Neuronal stem cell (in vitro differentiated cells): Measurements from ENCODE around the gene RBM19. TPM values are rescaled to one million over a fixed set of nuclear protein-coding genes. Genes with fewer than 3 reads are reported as not detected.

Source experiments
- DNase-seq: peaks from one replicate; pipeline ENCODE4 v3.0.0-alpha.2; 2013; ENCODE audit warnings: low spot score
- H2AFZ ChIP-seq: one replicate; pipeline ENCODE4 v1.6.1; 2013; ENCODE audit warnings: mild to moderate bottlenecking, low read length, inconsistent platforms
- H2AK5ac ChIP-seq: 2 replicates; pipeline ENCODE4 v1.6.1; 2013; ENCODE audit warnings: low read depth, mild to moderate bottlenecking, inconsistent platforms, low read length, moderate library complexity, mixed read lengths
- H2BK120ac ChIP-seq: 2 replicates; pipeline ENCODE4 v1.6.1; 2013; ENCODE audit warnings: low read depth, mild to moderate bottlenecking, inconsistent platforms, low read length, moderate library complexity, mixed read lengths
- H2BK12ac ChIP-seq: one replicate; pipeline ENCODE4 v1.6.1; 2013; ENCODE audit warnings: low read length, inconsistent platforms
- H2BK15ac ChIP-seq: 2 replicates; pipeline ENCODE4 v1.6.1; 2013; ENCODE audit warnings: mild to moderate bottlenecking, low read length, inconsistent platforms, mixed read lengths
- H2BK5ac ChIP-seq: one replicate; pipeline ENCODE4 v1.6.1; 2013; ENCODE audit warnings: inconsistent platforms, mild to moderate bottlenecking, low read length, moderate library complexity
- H3K14ac ChIP-seq: one replicate; pipeline ENCODE4 v1.6.1; 2013; ENCODE audit warnings: low read length, inconsistent platforms
- H3K18ac ChIP-seq: 2 replicates; pipeline ENCODE4 v1.6.1; 2013; ENCODE audit warnings: low read length, inconsistent platforms
- H3K23ac ChIP-seq: 2 replicates; pipeline ENCODE4 v1.6.1; 2013; ENCODE audit warnings: low read depth, mild to moderate bottlenecking, mixed read lengths, low read length, inconsistent platforms; ENCODE audit not compliant: poor library complexity
- H3K27ac ChIP-seq: replicated peaks from 3 replicates; pipeline ENCODE4 v1.5.1; 2013; ENCODE audit warnings: low read length, inconsistent platforms
- H3K27me3 ChIP-seq, 3 experiments: 2 replicates each; pipeline ENCODE4 v1.6.1; 2013; ENCODE audit warnings: low read length in 3 of 3, mild to moderate bottlenecking in 2 of 3, inconsistent platforms in 1 of 3, low read depth in 1 of 3, mixed read lengths in 1 of 3, moderate library complexity in 1 of 3; ENCODE audit not compliant: control insufficient read depth in 3 of 3, insufficient read depth in 3 of 3
- H3K36me3 ChIP-seq, 2 donors: replicated peaks in 1 of 2; 2 replicates each; pipeline ENCODE4 v1.6.1; 2013; ENCODE audit warnings: low read length in 2 of 2; ENCODE audit not compliant: control insufficient read depth in 2 of 2, insufficient read depth in 2 of 2
- H3K4ac ChIP-seq: 2 replicates; pipeline ENCODE4 v1.6.1; 2013; ENCODE audit warnings: inconsistent platforms, mild to moderate bottlenecking, low read length, moderate library complexity
- H3K4me1 ChIP-seq, 2 donors: 1 replicate in 1 of 2; 2 replicates in 1 of 2; pipeline ENCODE4 v1.6.1; 2013; ENCODE audit warnings: low read length in 2 of 2, low read depth in 1 of 2; ENCODE audit not compliant: control insufficient read depth in 2 of 2, insufficient read depth in 1 of 2
- H3K4me2 ChIP-seq: one replicate; pipeline ENCODE4 v1.6.1; 2013; ENCODE audit warnings: mild to moderate bottlenecking, low read length, inconsistent platforms; ENCODE audit not compliant: insufficient read depth, poor library complexity, severe bottlenecking
- H3K4me3 ChIP-seq, 2 donors: 2 replicates each; pipeline ENCODE4 v1.5.1; 2013; ENCODE audit warnings: low read length in 2 of 2, mild to moderate bottlenecking in 2 of 2, inconsistent platforms in 1 of 2, moderate library complexity in 1 of 2
- H3K79me1 ChIP-seq: one replicate; pipeline ENCODE4 v1.6.1; 2013; ENCODE audit warnings: low read depth, mild to moderate bottlenecking, inconsistent platforms, low read length, moderate library complexity
- H3K9ac ChIP-seq: one replicate; pipeline ENCODE4 v1.6.1; 2013; ENCODE audit warnings: mild to moderate bottlenecking, low read depth, low read length, inconsistent platforms; ENCODE audit not compliant: poor library complexity
- H3K9me3 ChIP-seq, 2 donors: replicated peaks in 1 of 2; 2 replicates each; pipeline versions ENCODE3 to v1.6.1; 2013; ENCODE audit warnings: low read length in 2 of 2, mild to moderate bottlenecking in 2 of 2, inconsistent platforms in 1 of 2, low read depth in 1 of 2, mixed read lengths in 1 of 2, moderate library complexity in 1 of 2; ENCODE audit not compliant: control insufficient read depth in 2 of 2, insufficient read depth in 1 of 2
- H4K8ac ChIP-seq: one replicate; pipeline ENCODE4 v1.6.1; 2013; ENCODE audit warnings: low read depth, mild to moderate bottlenecking, inconsistent platforms, low read length, moderate library complexity
- H4K91ac ChIP-seq: one replicate; pipeline ENCODE4 v1.6.1; 2013; ENCODE audit warnings: low read length, low read depth, mild to moderate bottlenecking, inconsistent platforms; ENCODE audit not compliant: poor library complexity
- WGBS, 2 donors: extraction: QIAGEN DNeasy Blood & Tissue Kit; methylation state at CpG; one replicate each; pipeline ENCODE4 v1.1.7; 2013; ENCODE audit warnings: missing lambda C conversion rate in 2 of 2, mixed read lengths in 1 of 2; ENCODE audit not compliant: insufficient read length in 2 of 2, insufficient replicate concordance in 1 of 2; ENCODE audit errors: extremely low coverage in 2 of 2; 5-methylcytosine and 5-hydroxymethylcytosine counted together
- polyA plus RNA-seq, 2 experiments: library from polyadenylated mRNA; stranded (reverse); fragments of 200-250 nt; gene quantifications; one replicate each; pipeline ENCODE4 v1.2.3, GENCODE V29; 2013

The RBM19 gene
- polyA plus RNA-seq (2013, experiment 1 of 2): 11.9 TPM
- 11.5 TPM for polyA plus RNA-seq (2013, experiment 2 of 2)

GRCh38 chr12:113965951-113966797, at the start of gene RBM19:
TSS of gene RBM19 (minus strand) at chr12:113966325. CDS start at chr12:113966227, 98 bp downstream.
- Histone ChIP-seq H3K9me3 (peaks cover 0 to 2% of the 10 kb centered on the region in 2 donors), H3K36me3 (peaks cover 8 to 14% of the 10 kb centered on the region in 2 donors), H3K14ac (no peak within 1 kb of the TSS), H4K91ac (no peak within 1 kb of the TSS), H3K4ac (no peak within 1 kb of the TSS), H3K9ac (peak within 1 kb of the TSS; percentile 61), H2BK120ac (no peak within 1 kb of the TSS), H2AFZ (peak within 1 kb of the TSS; percentile 94), H2AK5ac (no peak within 1 kb of the TSS), H3K4me3 (peak within 1 kb of the TSS; percentile 78 to 89), H3K27me3 (peaks cover 0 to 25% (median 2%) of the 10 kb centered on the region in 3 experiments), H3K18ac (no peak within 1 kb of the TSS), H2BK5ac (no peak within 1 kb of the TSS), H3K23ac (peak within 1 kb of the TSS; percentile 37), H3K27ac (no peak within 1 kb of the TSS), H4K8ac (peak within 1 kb of the TSS; percentile 29), H2BK15ac (no peak within 1 kb of the TSS), H2BK12ac (no peak within 1 kb of the TSS), H3K4me1 (peaks cover 2 to 5% of the 10 kb centered on the region in 2 donors), H3K79me1 (no peaks in the 10 kb centered on the region), H3K4me2 (peak within 1 kb of the TSS; percentile 69)
- WGBS, 2 donors: no CpG with 5 or more reads among the region's 46 CpGs
- peak; percentile 98 for DNase-seq

DNA sequence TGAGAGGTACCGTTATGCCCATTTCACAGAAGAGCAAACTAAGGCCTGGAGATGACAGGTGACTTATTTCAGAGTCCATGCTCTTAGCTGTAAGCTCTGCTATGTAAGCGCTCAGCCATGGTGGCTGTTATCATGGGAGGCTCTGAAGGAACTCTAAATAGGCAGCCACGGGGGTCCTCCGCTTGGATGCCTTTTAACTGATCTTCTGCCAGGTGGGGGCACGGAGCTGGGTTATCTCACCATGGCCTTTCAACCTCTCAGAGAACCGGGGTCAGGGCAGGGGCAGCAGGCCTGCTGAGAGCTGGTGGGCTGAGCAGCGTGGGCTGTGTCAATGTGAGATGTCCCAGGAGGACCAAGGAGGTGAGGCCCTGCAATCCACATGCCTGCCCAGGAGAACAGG, 49.7 kb upstream of the RBM19 start:
- no peak overlapping the region for H4K91ac ChIP-seq
- H3K4me2 ChIP-seq: no peak overlapping the region
- no peak overlapping the region for H3K9ac ChIP-seq
- no peak overlapping the region for H2BK120ac ChIP-seq
- H2BK15ac ChIP-seq: no peak overlapping the region
- H3K18ac ChIP-seq: no peak overlapping the region
- H3K9me3 ChIP-seq: no peaks in the 10 kb centered on the region
- H2BK5ac ChIP-seq: no peak overlapping the region
- no peaks in the 10 kb centered on the region for H3K4me1 ChIP-seq
- H3K14ac ChIP-seq: no peak overlapping the region
- H3K4me3 ChIP-seq: no peak overlapping the region
- H3K4ac ChIP-seq: no peak overlapping the region
- DNase-seq: no peak
- H2BK12ac ChIP-seq: no peak overlapping the region
- no peaks in the 10 kb centered on the region for H3K36me3 ChIP-seq
- H2AFZ ChIP-seq: no peak overlapping the region
- H4K8ac ChIP-seq: no peak overlapping the region
- WGBS, 2 donors: no CpG with 5 or more reads among the region's 7 CpGs
- H3K27me3 ChIP-seq: no peaks in the 10 kb centered on the region
- H3K27ac ChIP-seq: no peak overlapping the region
- no peaks in the 10 kb centered on the region for H3K79me1 ChIP-seq
- H2AK5ac ChIP-seq: no peak overlapping the region
- no peak overlapping the region for H3K23ac ChIP-seq

GRCh38 chr12:114013575-114014345, 47.6 kb upstream of the RBM19 start:
- H3K9me3 ChIP-seq: no peaks in the 10 kb centered on the region
- H3K18ac ChIP-seq: no peak overlapping the region
- WGBS, 2 donors: no CpG with 5 or more reads among the region's 6 CpGs
- no peak overlapping the region for H2BK12ac ChIP-seq
- no peaks in the 10 kb centered on the region for H3K27me3 ChIP-seq
- H2BK5ac ChIP-seq: no peak overlapping the region
- H4K91ac ChIP-seq: no peak overlapping the region
- H3K36me3 ChIP-seq: no peaks in the 10 kb centered on the region
- no peak overlapping the region for H3K14ac ChIP-seq
- no peak overlapping the region for H3K27ac ChIP-seq
- no peak overlapping the region for H2AK5ac ChIP-seq
- no peak overlapping the region for H2AFZ ChIP-seq
- no peak overlapping the region for H3K4me2 ChIP-seq
- no peak overlapping the region for H4K8ac ChIP-seq
- DNase-seq: peak; percentile 51
- no peak overlapping the region for H3K4ac ChIP-seq
- H2BK15ac ChIP-seq: no peak overlapping the region
- H3K4me1 ChIP-seq: no peaks in the 10 kb centered on the region
- no peaks in the 10 kb centered on the region for H3K79me1 ChIP-seq
- H3K23ac ChIP-seq: no peak overlapping the region
- no peak overlapping the region for H3K4me3 ChIP-seq
- no peak overlapping the region for H3K9ac ChIP-seq
- no peak overlapping the region for H2BK120ac ChIP-seq
